HEK293 (cell line): ENCODE data around the gene NCK1.

Source experiments
- CTCF ChIA-PET: fragments of 350-600 bp; formaldehyde crosslinking; extraction: SDS; loops from one replicate; lab custom pipeline; 2021; ENCODE audit warnings: antibody characterized with exemption; lab: Yijun Ruan, JAX
- POLR2A ChIA-PET: fragments of 300-600 bp; formaldehyde crosslinking; extraction: SDS; loops from one replicate; lab custom pipeline; 2020; ENCODE audit warnings: antibody characterized with exemption, inconsistent platforms; lab: Yijun Ruan, JAX
- H3K27ac ChIP-seq: fragments of 200-500 bp; sonication (Bioruptor generic); 2 replicates; pipeline ENCODE4 v1.5.1; 2014; ENCODE audit warnings: low read depth, low read length, control low read depth, inconsistent platforms; ENCODE audit errors: extremely low read depth
- H3K36me3 ChIP-seq, 2 experiments: fragments of 200-500 bp in 1 of 2; sonication (Bioruptor generic) in 1 of 2; 1 replicate in 1 of 2; 2 replicates in 1 of 2; pipeline ENCODE4 v1.5.1; 2014 to 2017; ENCODE audit warnings: inconsistent platforms in 2 of 2, low read length in 2 of 2; ENCODE audit not compliant: control insufficient read depth in 2 of 2, insufficient read depth in 1 of 2
- H3K4me1 ChIP-seq: fragments of 200-500 bp; sonication (Bioruptor generic); 2 replicates; pipeline ENCODE4 v1.5.1; 2014; ENCODE audit warnings: mild to moderate bottlenecking, low read length, inconsistent platforms; ENCODE audit not compliant: control insufficient read depth, insufficient read depth
- H3K4me3 ChIP-seq: 2 replicates; pipeline ENCODE4 v1.5.1; 2011; ENCODE audit warnings: low read depth, mild to moderate bottlenecking, control low read depth, low read length, moderate library complexity
- H3K9me3 ChIP-seq: fragments of 200-500 bp; sonication (Bioruptor generic); 2 replicates; pipeline ENCODE4 v1.5.1; 2014; ENCODE audit warnings: low read depth, low read length, inconsistent platforms; ENCODE audit not compliant: control insufficient read depth, insufficient read depth
- OSR2 ChIP-seq: fragments of 450-650 bp; formaldehyde crosslinking; IDR thresholded peaks from 2 replicates; pipeline ENCODE4 v1.5.1; 2016; ENCODE audit warnings: missing biosample characterization, missing genetic modification characterization
- SP2 ChIP-seq: fragments of 450-650 bp; formaldehyde crosslinking; IDR thresholded peaks from 2 replicates; pipeline ENCODE4 v1.5.1; 2016; ENCODE audit warnings: missing biosample characterization, missing genetic modification characterization
- YY2 ChIP-seq: fragments of 450-650 bp; formaldehyde crosslinking; IDR thresholded peaks from 2 replicates; pipeline ENCODE4 v1.5.1; 2016; ENCODE audit warnings: missing biosample characterization, missing genetic modification characterization
- ZNF138 ChIP-seq: fragments of 450-650 bp; formaldehyde crosslinking; IDR thresholded peaks from 2 replicates; pipeline ENCODE4 v1.5.1; 2016; ENCODE audit warnings: missing biosample characterization, missing genetic modification characterization, borderline replicate concordance
- ZNF140 ChIP-seq: fragments of 450-650 bp; formaldehyde crosslinking; IDR thresholded peaks from 2 replicates; pipeline ENCODE4 v1.5.1; 2016; ENCODE audit warnings: missing biosample characterization, missing genetic modification characterization
- ZNF221 ChIP-seq: fragments of 450-650 bp; formaldehyde crosslinking; IDR thresholded peaks from 2 replicates; pipeline ENCODE4 v1.5.1; 2017; ENCODE audit warnings: missing biosample characterization, missing genetic modification characterization, borderline replicate concordance
- ZNF302 ChIP-seq: fragments of 450-650 bp; formaldehyde crosslinking; IDR thresholded peaks from 2 replicates; pipeline ENCODE4 v1.5.1; 2016; ENCODE audit warnings: missing biosample characterization, missing genetic modification characterization, low read depth
- ZNF391 ChIP-seq: fragments of 450-650 bp; formaldehyde crosslinking; IDR thresholded peaks from 2 replicates; pipeline ENCODE4 v1.5.1; 2016; ENCODE audit warnings: low read depth, missing biosample characterization, missing genetic modification characterization, borderline replicate concordance
- ZNF394 ChIP-seq: fragments of 450-650 bp; formaldehyde crosslinking; IDR thresholded peaks from 2 replicates; pipeline ENCODE4 v1.5.1; 2016; ENCODE audit warnings: missing biosample characterization, missing genetic modification characterization, mild to moderate bottlenecking, moderate library complexity, borderline replicate concordance
- ZNF510 ChIP-seq: fragments of 450-650 bp; formaldehyde crosslinking; IDR thresholded peaks from 2 replicates; pipeline ENCODE4 v1.5.1; 2018; ENCODE audit warnings: mild to moderate bottlenecking, missing genetic modification characterization, missing biosample characterization; ENCODE audit not compliant: insufficient replicate concordance
- ZNF623 ChIP-seq: fragments of 450-650 bp; formaldehyde crosslinking; IDR thresholded peaks from 2 replicates; pipeline ENCODE4 v1.5.1; 2016; ENCODE audit warnings: missing biosample characterization, missing genetic modification characterization
- ZNF776 ChIP-seq: fragments of 450-650 bp; formaldehyde crosslinking; IDR thresholded peaks from 2 replicates; pipeline ENCODE4 v1.5.0; 2017; ENCODE audit warnings: missing biosample characterization, missing genetic modification characterization, borderline replicate concordance
- ZNF777 ChIP-seq: fragments of 450-650 bp; formaldehyde crosslinking; IDR thresholded peaks from 2 replicates; pipeline ENCODE4 v1.5.1; 2017; ENCODE audit warnings: missing biosample characterization, missing genetic modification characterization, borderline replicate concordance
- ZNF837 ChIP-seq: fragments of 450-650 bp; formaldehyde crosslinking; IDR thresholded peaks from 2 replicates; pipeline ENCODE4 v1.5.1; 2016; ENCODE audit warnings: missing biosample characterization, missing genetic modification characterization
- ZNF843 ChIP-seq: fragments of 450-650 bp; formaldehyde crosslinking; IDR thresholded peaks from 2 replicates; pipeline ENCODE4 v1.5.1; 2016; ENCODE audit warnings: missing biosample characterization, missing genetic modification characterization
- TF ChIP-seq, protein P1 (sequence below): fragments of 450-650 bp; IDR thresholded peaks from 2 replicates; pipeline ENCODE4 v1.5.1; 2018; ENCODE audit warnings: missing biosample characterization, missing genetic modification characterization
- TF ChIP-seq, protein P2 (sequence below): fragments of 450-650 bp; formaldehyde crosslinking; IDR thresholded peaks from 2 replicates; pipeline ENCODE4 v1.5.1; 2016; ENCODE audit warnings: missing biosample characterization, missing genetic modification characterization
- TF ChIP-seq, protein P3 (sequence below): fragments of 450-650 bp; formaldehyde crosslinking; IDR thresholded peaks from 2 replicates; pipeline ENCODE4 v1.5.1; 2016; ENCODE audit warnings: missing biosample characterization, missing genetic modification characterization

NCK1 gene

DNA sequence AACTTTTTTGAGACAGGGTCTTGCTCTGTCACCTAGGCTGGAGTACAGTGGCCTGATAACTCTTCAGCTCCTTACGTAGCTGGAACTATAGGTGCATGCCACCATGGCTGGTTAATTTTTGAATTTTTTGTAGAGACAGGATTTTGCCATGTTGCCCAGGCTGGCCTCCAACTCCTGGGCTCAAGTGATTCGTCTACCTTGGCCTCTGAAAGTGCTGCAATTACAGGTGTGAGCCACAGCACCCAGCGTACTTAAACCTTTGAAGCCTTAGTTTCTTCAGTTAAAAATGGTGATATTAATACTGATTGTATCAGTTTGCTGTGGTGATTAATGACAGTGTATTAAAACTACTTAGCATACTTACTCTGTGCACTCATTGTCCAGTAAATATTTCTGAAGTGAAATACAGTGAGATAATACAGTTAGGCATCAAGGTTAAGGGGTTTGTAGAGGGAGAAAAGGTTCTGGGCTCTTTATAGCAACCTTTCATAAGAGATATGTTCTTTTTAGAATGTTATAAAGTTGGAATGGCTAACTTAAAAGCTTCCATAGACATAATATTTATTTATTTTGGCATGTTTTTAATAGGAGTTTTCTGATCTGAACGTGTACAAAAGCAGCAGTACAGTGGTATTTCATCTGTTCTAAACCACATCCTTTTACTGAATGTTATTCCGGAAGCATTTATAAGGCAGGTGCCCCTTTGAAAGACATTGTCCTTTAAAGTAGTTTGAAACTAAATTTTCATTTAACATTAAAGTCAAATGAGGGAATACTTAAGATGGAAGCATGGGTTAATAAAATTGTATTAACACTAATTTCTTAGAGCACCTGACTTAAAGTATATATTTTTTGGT is 23.6 kb downstream of the NCK1 start:
- Histone ChIP-seq H3K9me3 (no peaks in the 10 kb centered on the region), H3K4me1 (no peaks in the 10 kb centered on the region), H3K36me3 (no peaks in the 10 kb centered on the region), H3K4me3 (no peak overlapping the region), H3K27ac (no peak overlapping the region)
- POLR2A ChIA-PET: no interaction called here
- TF ChIP-seq, protein P1, sequence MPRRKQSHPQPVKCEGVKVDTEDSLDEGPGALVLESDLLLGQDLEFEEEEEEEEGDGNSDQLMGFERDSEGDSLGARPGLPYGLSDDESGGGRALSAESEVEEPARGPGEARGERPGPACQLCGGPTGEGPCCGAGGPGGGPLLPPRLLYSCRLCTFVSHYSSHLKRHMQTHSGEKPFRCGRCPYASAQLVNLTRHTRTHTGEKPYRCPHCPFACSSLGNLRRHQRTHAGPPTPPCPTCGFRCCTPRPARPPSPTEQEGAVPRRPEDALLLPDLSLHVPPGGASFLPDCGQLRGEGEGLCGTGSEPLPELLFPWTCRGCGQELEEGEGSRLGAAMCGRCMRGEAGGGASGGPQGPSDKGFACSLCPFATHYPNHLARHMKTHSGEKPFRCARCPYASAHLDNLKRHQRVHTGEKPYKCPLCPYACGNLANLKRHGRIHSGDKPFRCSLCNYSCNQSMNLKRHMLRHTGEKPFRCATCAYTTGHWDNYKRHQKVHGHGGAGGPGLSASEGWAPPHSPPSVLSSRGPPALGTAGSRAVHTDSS (tag by site-specific recombination): no peak
- TF ChIP-seq ZNF302 (no peak), ZNF623 (tag by site-specific recombination) (no peak), ZNF391 (tag by site-specific recombination) (no peak), ZNF394 (tag by site-specific recombination) (no peak), OSR2 (no peak), ZNF776 (no peak), ZNF777 (tag by site-specific recombination) (no peak), ZNF221 (no peak), ZNF510 (no peak), ZNF138 (no peak), ZNF843 (tag by site-specific recombination) (no peak), YY2 (no peak), ZNF837 (tag by site-specific recombination) (no peak)
- TF ChIP-seq, protein P2, sequence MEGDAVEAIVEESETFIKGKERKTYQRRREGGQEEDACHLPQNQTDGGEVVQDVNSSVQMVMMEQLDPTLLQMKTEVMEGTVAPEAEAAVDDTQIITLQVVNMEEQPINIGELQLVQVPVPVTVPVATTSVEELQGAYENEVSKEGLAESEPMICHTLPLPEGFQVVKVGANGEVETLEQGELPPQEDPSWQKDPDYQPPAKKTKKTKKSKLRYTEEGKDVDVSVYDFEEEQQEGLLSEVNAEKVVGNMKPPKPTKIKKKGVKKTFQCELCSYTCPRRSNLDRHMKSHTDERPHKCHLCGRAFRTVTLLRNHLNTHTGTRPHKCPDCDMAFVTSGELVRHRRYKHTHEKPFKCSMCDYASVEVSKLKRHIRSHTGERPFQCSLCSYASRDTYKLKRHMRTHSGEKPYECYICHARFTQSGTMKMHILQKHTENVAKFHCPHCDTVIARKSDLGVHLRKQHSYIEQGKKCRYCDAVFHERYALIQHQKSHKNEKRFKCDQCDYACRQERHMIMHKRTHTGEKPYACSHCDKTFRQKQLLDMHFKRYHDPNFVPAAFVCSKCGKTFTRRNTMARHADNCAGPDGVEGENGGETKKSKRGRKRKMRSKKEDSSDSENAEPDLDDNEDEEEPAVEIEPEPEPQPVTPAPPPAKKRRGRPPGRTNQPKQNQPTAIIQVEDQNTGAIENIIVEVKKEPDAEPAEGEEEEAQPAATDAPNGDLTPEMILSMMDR (tag by site-specific recombination): no peak
- TF ChIP-seq, protein P3, sequence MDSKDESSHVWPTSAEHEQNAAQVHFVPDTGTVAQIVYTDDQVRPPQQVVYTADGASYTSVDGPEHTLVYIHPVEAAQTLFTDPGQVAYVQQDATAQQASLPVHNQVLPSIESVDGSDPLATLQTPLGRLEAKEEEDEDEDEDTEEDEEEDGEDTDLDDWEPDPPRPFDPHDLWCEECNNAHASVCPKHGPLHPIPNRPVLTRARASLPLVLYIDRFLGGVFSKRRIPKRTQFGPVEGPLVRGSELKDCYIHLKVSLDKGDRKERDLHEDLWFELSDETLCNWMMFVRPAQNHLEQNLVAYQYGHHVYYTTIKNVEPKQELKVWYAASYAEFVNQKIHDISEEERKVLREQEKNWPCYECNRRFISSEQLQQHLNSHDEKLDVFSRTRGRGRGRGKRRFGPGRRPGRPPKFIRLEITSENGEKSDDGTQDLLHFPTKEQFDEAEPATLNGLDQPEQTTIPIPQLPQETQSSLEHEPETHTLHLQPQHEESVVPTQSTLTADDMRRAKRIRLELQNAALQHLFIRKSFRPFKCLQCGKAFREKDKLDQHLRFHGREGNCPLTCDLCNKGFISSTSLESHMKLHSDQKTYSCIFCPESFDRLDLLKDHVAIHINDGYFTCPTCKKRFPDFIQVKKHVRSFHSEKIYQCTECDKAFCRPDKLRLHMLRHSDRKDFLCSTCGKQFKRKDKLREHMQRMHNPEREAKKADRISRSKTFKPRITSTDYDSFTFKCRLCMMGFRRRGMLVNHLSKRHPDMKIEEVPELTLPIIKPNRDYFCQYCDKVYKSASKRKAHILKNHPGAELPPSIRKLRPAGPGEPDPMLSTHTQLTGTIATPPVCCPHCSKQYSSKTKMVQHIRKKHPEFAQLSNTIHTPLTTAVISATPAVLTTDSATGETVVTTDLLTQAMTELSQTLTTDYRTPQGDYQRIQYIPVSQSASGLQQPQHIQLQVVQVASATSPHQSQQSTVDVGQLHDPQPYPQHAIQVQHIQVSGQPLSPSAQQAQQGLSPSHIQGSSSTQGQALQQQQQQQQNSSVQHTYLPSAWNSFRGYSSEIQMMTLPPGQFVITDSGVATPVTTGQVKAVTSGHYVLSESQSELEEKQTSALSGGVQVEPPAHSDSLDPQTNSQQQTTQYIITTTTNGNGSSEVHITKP (tag by site-specific recombination): no peak
- CTCF ChIA-PET: no interaction called here

DNA sequence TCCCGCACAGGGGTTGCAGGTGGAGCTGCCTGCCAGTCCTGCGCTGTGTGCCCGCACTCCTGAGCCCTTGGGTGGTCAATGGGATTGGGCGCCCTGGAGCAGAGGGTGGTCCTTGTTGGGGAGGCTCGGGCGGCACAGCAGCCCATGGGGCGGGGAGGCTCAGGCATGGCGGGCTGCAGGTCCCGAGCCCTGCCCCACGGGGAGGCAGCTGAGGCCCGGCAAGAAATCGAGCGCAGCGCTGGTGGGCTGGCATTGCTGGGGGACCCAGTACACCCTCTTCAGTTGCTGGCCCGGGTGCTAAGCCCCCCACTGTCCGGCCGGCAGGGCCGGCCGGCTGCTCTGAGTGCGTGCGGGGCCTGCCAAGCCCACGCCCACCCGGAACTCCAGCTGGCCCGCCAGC is 27.9 kb downstream of the NCK1 start:
- CTCF ChIA-PET: no interaction called here
- no peaks in the 10 kb centered on the region for H3K4me1 ChIP-seq
- H3K36me3 ChIP-seq: no peaks in the 10 kb centered on the region
- H3K9me3 ChIP-seq: no peaks in the 10 kb centered on the region
- no peak for TF ChIP-seq ZNF140 (tag by site-specific recombination)
- TF ChIP-seq SP2 (tag by site-specific recombination): no peak
- no peak overlapping the region for H3K4me3 ChIP-seq
- POLR2A ChIA-PET: no interaction called here
- no peak overlapping the region for H3K27ac ChIP-seq
